HG03439 (cell line): ENCODE measurements around the gene BOK.

Source experiments
- ATAC-seq: cut with Tn5 transposase; IDR thresholded peaks from one replicate; pipeline ENCODE4 v1.9.1; 2021; ENCODE audit warnings: mild to moderate bottlenecking, moderate library complexity; ENCODE audit not compliant: unreplicated experiment

Gene BOK

GRCh38 chr2:241538838-241539615 is 19.5 kb upstream of the BOK start:
- no peak for ATAC-seq

- ATAC-seq, result no peak
Observed at GRCh38 chr2:241539616-241540374, 18.8 kb upstream of the BOK start.

GRCh38 chr2:241540401-241540770 is 18.2 kb upstream of the BOK start:
- no peak for ATAC-seq

- no peak for ATAC-seq
Observed at GRCh38 chr2:241540771-241541561, 17.6 kb upstream of the BOK start.

GRCh38 chr2:241541564-241542277 is 16.8 kb upstream of the BOK start:
- no peak for ATAC-seq

- no peak for ATAC-seq
Observed at GRCh38 chr2:241542278-241542605, 16.3 kb upstream of the BOK start.

- no peak for ATAC-seq
Observed at GRCh38 chr2:241545106-241545505, 13.4 kb upstream of the BOK start.

- ATAC-seq, result no peak
Observed at GRCh38 chr2:241545523-241546473, 12.7 kb upstream of the BOK start.

GRCh38 chr2:241546771-241547498 is 11.6 kb upstream of the BOK start:
- no peak for ATAC-seq

- ATAC-seq, result no peak
Observed at GRCh38 chr2:241547781-241548450, 10.6 kb upstream of the BOK start.

- no peak for ATAC-seq
Observed at GRCh38 chr2:241548451-241548835, 10.1 kb upstream of the BOK start.

GRCh38 chr2:241550616-241551580 is 7.6 kb upstream of the BOK start:
- no peak for ATAC-seq

- no peak for ATAC-seq
Observed at GRCh38 chr2:241551599-241551997, 6.9 kb upstream of the BOK start.

- ATAC-seq, result no peak
Observed at GRCh38 chr2:241551998-241552737, 6.4 kb upstream of the BOK start.

- ATAC-seq, result no peak
Observed at GRCh38 chr2:241553512-241553830, 5.1 kb upstream of the BOK start.

GRCh38 chr2:241553981-241554380 is 4.6 kb upstream of the BOK start:
- no peak for ATAC-seq
